H1 (cell line): Measurements from ENCODE around the gene SLFN12. TPM values are rescaled to one million over a fixed set of nuclear protein-coding genes. Genes with fewer than 3 reads are reported as not detected.

Experiments
- CTCF ChIA-PET: fragments of 300-600 bp; sonication (Branson Sonifier 250); formaldehyde crosslinking; loops from one replicate; lab custom pipeline; 2021; ENCODE audit not compliant: partially characterized antibody; lab: Charles Lee
- POLR2A ChIA-PET: fragments of 300-600 bp; sonication (Branson Sonifier 250); formaldehyde crosslinking; loops from one replicate; lab custom pipeline; 2021; ENCODE audit warnings: inconsistent platforms; ENCODE audit not compliant: partially characterized antibody; lab: Charles Lee
- DNase-seq, 2 experiments: peaks; one replicate each; pipeline versions ENCODE4 v3.0.0 to v3.0.0-alpha.2; 2010 to 2022; ENCODE audit warnings: low spot score in 2 of 2, low read depth in 1 of 2, mixed read lengths in 1 of 2
- FAIRE-seq: peaks from 2 replicates; lab custom pipeline; 2011; peaks lifted over from hg19 to GRCh38; lab: Jason Lieb, UNC
- H2AFZ ChIP-seq: 2 replicates; pipeline ENCODE4 v1.8.1; 2012; ENCODE audit warnings: low read length, inconsistent platforms
- H2AK5ac ChIP-seq: 2 replicates; pipeline ENCODE4 v1.6.1; 2013; ENCODE audit warnings: low read depth, low read length
- H2BK120ac ChIP-seq: replicated peaks from 2 replicates; pipeline ENCODE3; 2013; ENCODE audit warnings: low read depth, low read length, inconsistent platforms
- H2BK12ac ChIP-seq: 2 replicates; pipeline ENCODE4 v1.6.1; 2013; ENCODE audit warnings: low read depth, low read length
- H2BK15ac ChIP-seq: 2 replicates; pipeline ENCODE4 v1.6.1; 2013; ENCODE audit warnings: low read length
- H2BK20ac ChIP-seq: 2 replicates; pipeline ENCODE4 v1.6.1; 2013; ENCODE audit warnings: low read length
- H2BK5ac ChIP-seq: 2 replicates; pipeline ENCODE4 v1.6.1; 2013; ENCODE audit warnings: low read depth, low read length
- H3K14ac ChIP-seq: 2 replicates; pipeline ENCODE4 v1.6.1; 2013; ENCODE audit warnings: inconsistent platforms; ENCODE audit not compliant: insufficient read length
- H3K18ac ChIP-seq: 2 replicates; pipeline ENCODE4 v1.6.1; 2013; ENCODE audit warnings: low read length; ENCODE audit errors: extremely low read depth
- H3K23ac ChIP-seq: 2 replicates; pipeline ENCODE4 v1.6.1; 2013; ENCODE audit warnings: inconsistent platforms; ENCODE audit not compliant: insufficient read length
- H3K23me2 ChIP-seq: 2 replicates; pipeline ENCODE4 v1.6.1; 2013; ENCODE audit warnings: low read depth, low read length
- H3K27ac ChIP-seq: 2 replicates; pipeline ENCODE4 v1.6.1; 2011; ENCODE audit warnings: low read depth, low read length, inconsistent platforms
- H3K27me3 ChIP-seq, 4 experiments: replicated peaks in 1 of 4; 1 replicate in 1 of 4; 2 replicates in 3 of 4; pipeline versions ENCODE4 v1.6.1 to v1.8.1; 2011 to 2013; ENCODE audit warnings: low read length in 3 of 4, mild to moderate bottlenecking in 3 of 4, inconsistent platforms in 2 of 4, mixed read lengths in 2 of 4, moderate library complexity in 1 of 4; ENCODE audit not compliant: control insufficient read depth in 3 of 4, insufficient read depth in 3 of 4; ENCODE audit errors: extremely low read depth in 1 of 4
- H3K36me3 ChIP-seq, 4 experiments: 2 replicates each; pipeline versions ENCODE4 v1.6.1 to v1.8.1; 2011 to 2013; ENCODE audit warnings: mild to moderate bottlenecking in 4 of 4, low read length in 3 of 4, moderate library complexity in 2 of 4, control low read depth in 1 of 4, inconsistent platforms in 1 of 4; ENCODE audit not compliant: insufficient read depth in 4 of 4, control insufficient read depth in 2 of 4
- H3K4ac ChIP-seq: replicated peaks from 2 replicates; pipeline ENCODE3; 2013; ENCODE audit warnings: low read length, low read depth, mixed read lengths, inconsistent platforms; ENCODE audit not compliant: insufficient read length
- H3K4me1 ChIP-seq, 4 experiments: replicated peaks in 1 of 4; 1 replicate in 1 of 4; 2 replicates in 3 of 4; pipeline versions ENCODE4 v1.6.1 to v1.8.1; 2011 to 2013; ENCODE audit warnings: low read length in 3 of 4, inconsistent platforms in 2 of 4, mixed read lengths in 1 of 4; ENCODE audit not compliant: insufficient read depth in 4 of 4, control insufficient read depth in 3 of 4
- H3K4me2 ChIP-seq, 2 experiments: 2 replicates each; pipeline versions ENCODE4 v1.6.1 to v1.8.1; 2011 to 2013; ENCODE audit warnings: low read depth in 2 of 2, low read length in 2 of 2, control low read depth in 1 of 2, inconsistent platforms in 1 of 2, mild to moderate bottlenecking in 1 of 2; ENCODE audit not compliant: insufficient read depth in 1 of 2
- H3K4me3 ChIP-seq, 4 experiments: fragments of 200-600, 300-600 bp in 1 of 4; sonication (generic), shearing (Covaris generic), sonication (Bioruptor Twin) in 1 of 4; 2 replicates each; pipeline versions ENCODE4 v1.5.1 to v1.8.1; 2011 to 2016; ENCODE audit warnings: low read length in 4 of 4, low read depth in 3 of 4, control low read depth in 2 of 4, inconsistent platforms in 2 of 4, mild to moderate bottlenecking in 2 of 4, mixed read lengths in 1 of 4, moderate library complexity in 1 of 4; ENCODE audit not compliant: insufficient read depth in 2 of 4; ENCODE audit errors: extremely low read depth in 1 of 4
- H3K56ac ChIP-seq: replicated peaks from 2 replicates; pipeline ENCODE3; 2013; ENCODE audit warnings: low read depth, mild to moderate bottlenecking, mixed read lengths, low read length, inconsistent platforms; ENCODE audit not compliant: insufficient read length
- H3K79me1 ChIP-seq: 2 replicates; pipeline ENCODE4 v1.6.1; 2013; ENCODE audit warnings: low read depth, low read length, control low read depth
- H3K79me2 ChIP-seq, 2 experiments: 2 replicates each; pipeline versions ENCODE4 v1.6.1 to v1.8.1; 2012 to 2013; ENCODE audit warnings: low read length in 2 of 2, mild to moderate bottlenecking in 2 of 2, inconsistent platforms in 1 of 2; ENCODE audit not compliant: insufficient read depth in 2 of 2, control insufficient read depth in 1 of 2
- H3K9ac ChIP-seq, 4 experiments: replicated peaks in 1 of 4; 1 replicate in 1 of 4; 2 replicates in 3 of 4; pipeline versions ENCODE4 v1.6.1 to v1.8.1; 2011 to 2013; ENCODE audit warnings: low read depth in 3 of 4, low read length in 3 of 4, control low read depth in 2 of 4, mild to moderate bottlenecking in 2 of 4, moderate library complexity in 2 of 4, inconsistent platforms in 1 of 4; ENCODE audit errors: extremely low read depth in 1 of 4
- H3K9me3 ChIP-seq, 2 experiments: 2 replicates each; pipeline versions ENCODE4 v1.6.1 to v1.8.1; 2012 to 2013; ENCODE audit warnings: mild to moderate bottlenecking in 2 of 2, moderate library complexity in 2 of 2, control low read depth in 1 of 2, inconsistent platforms in 1 of 2, low read depth in 1 of 2, low read length in 1 of 2, mixed read lengths in 1 of 2; ENCODE audit not compliant: insufficient read depth in 2 of 2
- H4K20me1 ChIP-seq, 2 experiments: replicated peaks in 1 of 2; 2 replicates each; pipeline versions ENCODE3 to v1.8.1; 2011 to 2013; ENCODE audit warnings: inconsistent platforms in 2 of 2, low read length in 2 of 2, mild to moderate bottlenecking in 1 of 2; ENCODE audit not compliant: insufficient read depth in 2 of 2, control insufficient read depth in 1 of 2
- H4K5ac ChIP-seq: 2 replicates; pipeline ENCODE4 v1.6.1; 2013; ENCODE audit warnings: low read length, low read depth, mixed read lengths, inconsistent platforms; ENCODE audit not compliant: insufficient read length
- H4K8ac ChIP-seq: 2 replicates; pipeline ENCODE4 v1.8.0; 2013; ENCODE audit warnings: mild to moderate bottlenecking, moderate library complexity, low read length, inconsistent platforms; ENCODE audit not compliant: insufficient read depth; ENCODE audit errors: extremely low read depth
- H4K91ac ChIP-seq: replicated peaks from 2 replicates; pipeline ENCODE3; 2013; ENCODE audit warnings: low read length, mixed read lengths, inconsistent platforms; ENCODE audit not compliant: insufficient read length
- EP300 ChIP-seq, 2 experiments: IDR thresholded peaks; 1 replicate in 1 of 2; 2 replicates in 1 of 2; pipeline ENCODE4 v1.6.1; 2011 to 2012; ENCODE audit warnings: low read depth in 2 of 2, low read length in 2 of 2, mild to moderate bottlenecking in 2 of 2, borderline replicate concordance in 1 of 2, inconsistent platforms in 1 of 2, moderate library complexity in 1 of 2
- FOSL1 ChIP-seq: IDR thresholded peaks from 2 replicates; pipeline ENCODE4 v1.6.1; 2011; ENCODE audit warnings: mild to moderate bottlenecking, low read depth, low read length, moderate library complexity; ENCODE audit not compliant: insufficient read depth
- POU5F1 ChIP-seq: IDR thresholded peaks from 2 replicates; pipeline ENCODE4 v1.6.1; 2011; ENCODE audit warnings: low read depth, mild to moderate bottlenecking, low read length, moderate library complexity
- RFX5 ChIP-seq: IDR thresholded peaks from 2 replicates; pipeline ENCODE4 v1.6.1; 2011; ENCODE audit warnings: low read depth, low read length, improper control_type of control experiment, borderline replicate concordance
- SIX5 ChIP-seq: IDR thresholded peaks from 2 replicates; pipeline ENCODE4 v1.6.1; 2011; ENCODE audit warnings: mild to moderate bottlenecking, low read depth, low read length
- SP1 ChIP-seq: IDR thresholded peaks from 2 replicates; pipeline ENCODE4 v1.6.1; 2011; ENCODE audit warnings: low read depth, low read length
- SP2 ChIP-seq: IDR thresholded peaks from 2 replicates; pipeline ENCODE4 v1.6.1; 2012; ENCODE audit warnings: mild to moderate bottlenecking, low read length, inconsistent platforms
- SRF ChIP-seq: IDR thresholded peaks from 2 replicates; pipeline ENCODE4 v1.6.1; 2011; ENCODE audit warnings: mild to moderate bottlenecking, low read depth, low read length, moderate library complexity
- WGBS, 2 experiments: shearing (Covaris generic) in 1 of 2; methylation state at CpG; one replicate each; pipeline versions ENCODE4 v1.1.6 to v1.1.7; 2013 to 2015; ENCODE audit warnings: low lambda C conversion rate in 2 of 2, mixed read lengths in 2 of 2, inconsistent platforms in 1 of 2, low coverage in 1 of 2, missing lambda C conversion rate in 1 of 2; ENCODE audit not compliant: insufficient replicate concordance in 2 of 2, insufficient coverage in 1 of 2, insufficient read length in 1 of 2; ENCODE audit errors: extremely low coverage in 1 of 2, missing lambda C conversion rate in 1 of 2; 5-methylcytosine and 5-hydroxymethylcytosine counted together
- polyA plus RNA-seq, 7 experiments: library from polyadenylated mRNA; depleted of rRNA in 3 of 7; stranded (reverse) in 5 of 7; unstranded in 2 of 7; fragments of >200 nt in 5 of 7; fragments of 200-250 nt in 2 of 7; gene quantifications; 1 replicate in 5 of 7; 2 replicates in 1 of 7; 4 replicates in 1 of 7; pipeline versions ENCODE4 v1.2.1 to v1.2.3, GENCODE V29; 2011 to 2013; ENCODE audit warnings: missing spikeins in 2 of 7, mixed read lengths in 2 of 7
- total RNA-seq: library from RNA; stranded (reverse); fragmentation: NEBNext Ultra II Directional; extraction: Animal tissue kit (Norgen Biotek cat#: 25700); gene quantifications from 2 replicates; pipeline ENCODE4 v1.2.1, GENCODE V29; 2021

Gene SLFN12
- total and polyA plus RNA-seq, 2 of the 8 experiments (the other 6 are each of a cell fraction or from before 2014, with no cell fraction given), result 1.6 to 10.7 TPM

DNA sequence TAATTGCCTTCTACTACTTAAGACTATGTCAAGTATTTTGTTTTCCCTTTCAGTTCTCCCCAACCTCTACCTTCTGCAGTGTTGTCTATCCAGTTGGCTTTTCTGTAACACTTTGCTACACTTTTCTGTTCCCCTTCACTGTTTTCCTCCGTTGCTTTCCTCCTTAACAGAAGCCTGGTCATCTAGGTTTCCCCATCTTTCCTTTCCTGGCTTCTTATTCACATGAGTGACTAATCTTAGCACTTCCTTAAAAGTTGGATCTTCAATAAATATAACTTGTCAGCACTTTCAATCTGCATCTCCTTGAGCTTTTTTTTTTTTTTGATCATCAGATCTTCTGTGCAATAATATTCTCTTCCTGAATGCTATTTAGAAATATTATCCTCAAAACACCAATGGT lies 56.1 kb downstream of the SLFN12 start:
- H3K23me2 ChIP-seq, result peaks cover 9% of the 10 kb centered on the region; the same call in 1 of the 2 replicates
- H3K27me3 ChIP-seq, result peaks cover 36 to 58% (median 40%) of the 10 kb centered on the region in 4 experiments
- H2BK5ac ChIP-seq, result no peak overlapping the region
- no peak overlapping the region for H2BK20ac ChIP-seq
- H4K5ac ChIP-seq, result no peak overlapping the region
- no peak overlapping the region for H2AFZ ChIP-seq
- H3K23ac ChIP-seq, result no peak overlapping the region
- H3K9me3 ChIP-seq, result no peaks in the 10 kb centered on the region
- DNase-seq, result no peak
- no peak overlapping the region for H3K4ac ChIP-seq
- no peak overlapping the region for H3K4me3 ChIP-seq
- no peak overlapping the region for H3K9ac ChIP-seq
- ChIA-PET POLR2A (no interaction called here), CTCF (interaction anchor here (0.6 kb wide), 1 partner anchor 29 kb away, joined by 4 read pairs; no protein-coding TSS in a partner anchor)
- H4K8ac ChIP-seq, result no peak overlapping the region
- H2BK15ac ChIP-seq, result no peak overlapping the region
- no peak overlapping the region for H3K56ac ChIP-seq
- H3K4me2 ChIP-seq, result no peak overlapping the region
- H3K79me1 ChIP-seq, result no peaks in the 10 kb centered on the region
- H2BK120ac ChIP-seq, result no peak overlapping the region
- H3K79me2 ChIP-seq, result no peaks in the 10 kb centered on the region
- FAIRE-seq, result no peak
- H2AK5ac ChIP-seq, result no peak overlapping the region
- no peak overlapping the region for H3K27ac ChIP-seq
- no peak overlapping the region for H3K18ac ChIP-seq
- H4K20me1 ChIP-seq, result no peaks in the 10 kb centered on the region
- H3K4me1 ChIP-seq, result peaks cover 0 to 4% (median 3%) of the 10 kb centered on the region in 4 experiments; a peak in 4 of 7 replicates
- no peak overlapping the region for H2BK12ac ChIP-seq
- H3K36me3 ChIP-seq, result no peaks in the 10 kb centered on the region
- no peak overlapping the region for H3K14ac ChIP-seq
- no peak for TF ChIP-seq SRF
- TF ChIP-seq RFX5, result no peak
- TF ChIP-seq SP1, result no peak
- TF ChIP-seq FOSL1, result no peak
- TF ChIP-seq EP300 (IDR thresholded peaks at IDR 0.05; ENCODE audit: borderline replicate concordance in 1 of 2, low read depth in 2 of 2, low read length in 2 of 2), result no peak
- TF ChIP-seq POU5F1, result no peak
- TF ChIP-seq SP2, result no peak
- TF ChIP-seq SIX5, result no peak
- 37% methylated on average over 1 of the region's 1 CpG; no CpG with 5 or more reads in 1 of the 2 experiments for WGBS, 2 experiments
- H4K91ac ChIP-seq, result no peak overlapping the region
